ENCODE measurements around the gene ALK.

The ALK gene

GRCh38 chr2:29879456-29879855, 41.9 kb downstream of the ALK start:
- no peaks in the 10 kb centered on the region for H3K36me3 Mint-ChIP-seq (ENCODE audit: low read depth)
- no peak overlapping the region for H3K27ac Mint-ChIP-seq
- no peak overlapping the region for H3K4me3 Mint-ChIP-seq
- H3K4me1 Mint-ChIP-seq (ENCODE audit: low read depth), result no peaks in the 10 kb centered on the region
- H3K27me3 Mint-ChIP-seq (ENCODE audit: low read depth), result no peaks in the 10 kb centered on the region
- H3K9me3 Mint-ChIP-seq, result no peaks in the 10 kb centered on the region

DNA sequence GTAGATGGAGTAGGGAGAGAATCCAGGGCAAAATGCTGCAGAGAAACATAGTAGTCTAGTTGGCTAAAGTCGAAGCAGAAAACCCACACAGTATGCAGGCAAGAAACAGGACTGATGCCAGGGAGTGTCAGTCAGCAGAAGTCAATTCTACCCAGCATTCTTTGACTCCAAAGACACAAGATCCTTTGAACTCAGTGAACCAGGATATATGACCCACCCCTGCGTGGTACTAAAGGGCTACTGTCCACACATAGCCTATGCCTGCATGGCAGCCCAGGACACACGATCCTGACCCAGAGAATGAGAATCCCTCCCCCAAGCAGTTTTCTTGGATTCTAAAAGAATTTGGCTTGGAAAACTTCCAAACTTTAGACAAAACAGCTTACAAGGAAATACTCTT, 42.5 kb downstream of the ALK start:
- Mint-ChIP-seq H3K9me3 (no peaks in the 10 kb centered on the region), H3K27me3 (ENCODE audit: low read depth) (no peaks in the 10 kb centered on the region), H3K27ac (no peak overlapping the region), H3K36me3 (ENCODE audit: low read depth) (no peaks in the 10 kb centered on the region), H3K4me3 (no peak overlapping the region), H3K4me1 (ENCODE audit: low read depth) (no peaks in the 10 kb centered on the region)

DNA sequence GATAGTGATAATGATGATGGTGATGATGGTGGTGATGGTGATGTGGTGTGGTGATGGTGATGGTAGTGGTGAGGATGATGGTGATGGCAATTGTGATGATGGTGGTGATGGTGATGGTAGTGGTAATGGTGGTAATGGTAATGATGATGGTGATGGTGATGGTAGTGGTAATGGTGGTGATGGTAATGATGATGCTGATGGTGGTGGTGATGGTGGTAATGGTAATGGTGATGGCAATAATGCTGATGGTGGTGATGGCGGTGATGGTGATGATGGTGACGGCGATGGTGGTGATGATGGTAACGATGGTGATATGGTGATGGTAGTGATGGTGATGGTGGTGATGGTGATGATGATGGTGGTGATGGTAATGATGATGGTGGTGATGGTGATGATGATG, 45.0 kb downstream of the ALK start:
- Mint-ChIP-seq H3K9me3 (no peaks in the 10 kb centered on the region), H3K4me3 (no peak overlapping the region), H3K36me3 (ENCODE audit: low read depth) (no peaks in the 10 kb centered on the region), H3K27me3 (ENCODE audit: low read depth) (no peaks in the 10 kb centered on the region), H3K27ac (no peak overlapping the region), H3K4me1 (ENCODE audit: low read depth) (no peaks in the 10 kb centered on the region)

DNA sequence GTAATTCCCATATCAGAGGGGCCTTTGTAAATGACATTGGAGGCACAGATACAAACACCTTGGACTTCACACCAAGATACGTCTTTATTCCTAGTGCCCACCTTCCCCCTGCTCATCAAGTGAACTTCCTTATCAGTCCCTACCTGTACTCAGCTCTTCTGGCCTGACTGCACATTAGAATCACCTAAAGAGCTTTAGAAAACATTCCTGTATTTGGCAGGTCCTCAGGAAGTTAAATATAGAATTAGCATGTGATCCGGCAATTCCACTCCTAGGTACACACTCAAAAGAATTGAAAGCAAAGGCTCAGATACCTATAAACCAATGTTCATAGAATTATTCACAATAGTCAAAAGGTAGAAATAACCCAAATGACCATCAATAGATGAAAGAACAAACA, 46.6 kb downstream of the ALK start:
- H3K4me1 Mint-ChIP-seq (ENCODE audit: low read depth), result no peaks in the 10 kb centered on the region
- no peaks in the 10 kb centered on the region for H3K27me3 Mint-ChIP-seq (ENCODE audit: low read depth)
- no peak overlapping the region for H3K4me3 Mint-ChIP-seq
- H3K27ac Mint-ChIP-seq, result no peak overlapping the region
- no peaks in the 10 kb centered on the region for H3K9me3 Mint-ChIP-seq
- no peaks in the 10 kb centered on the region for H3K36me3 Mint-ChIP-seq (ENCODE audit: low read depth)

- no peaks in the 10 kb centered on the region for H3K4me1 Mint-ChIP-seq (ENCODE audit: low read depth)
- no peak overlapping the region for H3K27ac Mint-ChIP-seq
- no peak overlapping the region for H3K4me3 Mint-ChIP-seq
- no peaks in the 10 kb centered on the region for H3K27me3 Mint-ChIP-seq (ENCODE audit: low read depth)
- no peaks in the 10 kb centered on the region for H3K36me3 Mint-ChIP-seq (ENCODE audit: low read depth)
- no peaks in the 10 kb centered on the region for H3K9me3 Mint-ChIP-seq
Measured at GRCh38 chr2:29872870-29873269, 48.5 kb downstream of the ALK start.

- Mint-ChIP-seq H3K9me3 (no peaks in the 10 kb centered on the region), H3K27me3 (ENCODE audit: low read depth) (no peaks in the 10 kb centered on the region), H3K27ac (no peak overlapping the region)
Measured at GRCh38 chr2:29871541-29871940, 49.8 kb downstream of the ALK start.

DNA sequence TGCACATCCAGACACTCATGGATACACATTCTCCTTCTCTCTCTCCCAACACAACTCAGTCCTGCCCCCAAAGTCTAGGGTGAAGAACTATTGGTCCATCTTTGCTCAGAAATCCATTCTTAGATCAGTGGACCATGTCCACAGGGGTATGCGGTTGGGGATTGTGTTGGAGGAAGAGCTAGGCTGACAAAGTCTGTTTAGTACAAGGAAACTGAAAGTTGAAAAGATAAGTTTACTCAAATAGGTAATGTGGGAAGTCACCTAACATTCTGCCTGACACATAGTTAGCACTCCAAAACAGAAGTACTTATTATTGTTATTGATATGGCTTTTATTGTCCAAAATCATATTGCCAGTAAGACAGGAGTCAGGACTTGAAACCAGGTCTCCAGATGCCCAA, 55.9 kb downstream of the ALK start:
- no peaks in the 10 kb centered on the region for H3K36me3 Mint-ChIP-seq (ENCODE audit: low read depth)
- no peak overlapping the region for H3K27ac Mint-ChIP-seq
- H3K4me1 Mint-ChIP-seq (ENCODE audit: low read depth), result no peaks in the 10 kb centered on the region
- H3K9me3 Mint-ChIP-seq, result no peaks in the 10 kb centered on the region
- no peak overlapping the region for H3K4me3 Mint-ChIP-seq
- peaks cover 19% of the 10 kb centered on the region for H3K27me3 Mint-ChIP-seq (ENCODE audit: low read depth)

More at GRCh38 chr2:29871541-29871940, 49.8 kb downstream of the ALK start:
- Mint-ChIP-seq H3K4me3 (no peak overlapping the region), H3K36me3 (ENCODE audit: low read depth) (no peaks in the 10 kb centered on the region), H3K4me1 (ENCODE audit: low read depth) (no peaks in the 10 kb centered on the region)

DNA sequence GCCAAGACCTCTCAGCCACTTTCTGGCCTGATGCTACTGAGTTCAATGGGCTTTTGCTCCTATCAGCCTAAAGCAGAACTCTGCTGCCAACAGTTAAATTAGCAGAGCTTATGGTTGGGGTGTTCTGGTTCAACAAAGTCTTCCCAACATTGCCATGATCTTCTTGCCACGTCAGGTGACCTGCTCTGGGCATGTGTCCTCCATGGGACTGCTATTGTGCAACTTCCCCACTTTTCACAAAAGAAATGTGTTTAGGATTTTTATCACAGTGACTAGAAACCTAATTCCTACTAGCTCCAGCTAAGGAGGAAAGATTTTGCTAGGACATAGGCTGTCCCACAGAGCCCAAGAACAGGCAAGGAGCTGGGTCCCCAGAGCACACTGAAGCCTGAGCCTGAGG, 56.4 kb downstream of the ALK start:
- Mint-ChIP-seq H3K9me3 (no peaks in the 10 kb centered on the region), H3K27ac (no peak overlapping the region), H3K36me3 (ENCODE audit: low read depth) (no peaks in the 10 kb centered on the region), H3K4me1 (ENCODE audit: low read depth) (no peaks in the 10 kb centered on the region), H3K27me3 (ENCODE audit: low read depth) (peaks cover 23% of the 10 kb centered on the region), H3K4me3 (no peak overlapping the region)

DNA sequence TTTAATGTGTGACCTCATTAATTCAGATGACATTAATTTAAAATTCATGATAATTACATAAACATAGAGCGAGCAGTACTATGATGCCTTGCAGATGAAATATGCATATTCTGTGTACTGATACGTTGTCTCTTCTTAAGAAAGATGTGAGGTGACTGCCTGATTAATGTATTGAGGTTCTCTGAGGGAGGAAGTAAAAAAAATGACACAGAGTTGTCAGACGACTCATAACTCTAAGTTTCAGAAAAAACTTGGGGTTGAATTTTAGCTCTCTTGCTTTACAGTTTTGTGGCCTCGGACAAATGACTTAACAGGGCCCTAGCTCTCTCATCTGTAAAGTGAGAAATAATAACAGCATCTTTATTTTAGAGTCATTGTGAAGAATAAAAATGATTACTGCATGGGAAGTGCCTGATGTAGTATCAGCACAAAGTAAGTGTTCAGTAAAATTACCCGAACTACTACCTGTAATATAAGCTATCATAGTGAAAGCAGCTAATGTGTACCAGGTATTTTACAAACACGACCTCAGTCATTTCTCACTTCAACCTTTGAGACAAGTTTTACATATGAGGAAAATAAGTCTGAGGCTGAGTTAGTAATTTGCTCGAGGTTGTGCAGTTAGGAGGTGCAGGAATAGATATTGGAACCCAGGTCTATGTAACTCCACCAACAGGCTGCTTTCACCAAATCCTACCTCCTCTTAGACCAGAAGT, 65.3 kb downstream of the ALK start:
- Mint-ChIP-seq H3K27me3 (ENCODE audit: low read depth) (peaks cover 14% of the 10 kb centered on the region), H3K36me3 (ENCODE audit: low read depth) (no peaks in the 10 kb centered on the region), H3K9me3 (no peaks in the 10 kb centered on the region), H3K27ac (no peak overlapping the region), H3K4me3 (no peak overlapping the region), H3K4me1 (ENCODE audit: low read depth) (no peaks in the 10 kb centered on the region)

GRCh38 chr2:29850794-29851193, 70.6 kb downstream of the ALK start:
- no peaks in the 10 kb centered on the region for H3K27me3 Mint-ChIP-seq (ENCODE audit: low read depth)
- no peaks in the 10 kb centered on the region for H3K4me1 Mint-ChIP-seq (ENCODE audit: low read depth)
- no peaks in the 10 kb centered on the region for H3K9me3 Mint-ChIP-seq
- no peaks in the 10 kb centered on the region for H3K36me3 Mint-ChIP-seq (ENCODE audit: low read depth)
- no peak overlapping the region for H3K4me3 Mint-ChIP-seq
- H3K27ac Mint-ChIP-seq, result no peak overlapping the region

- Mint-ChIP-seq H3K36me3 (ENCODE audit: low read depth) (no peaks in the 10 kb centered on the region), H3K27ac (no peak overlapping the region), H3K4me3 (no peak overlapping the region), H3K4me1 (ENCODE audit: low read depth) (no peaks in the 10 kb centered on the region), H3K9me3 (no peaks in the 10 kb centered on the region), H3K27me3 (ENCODE audit: low read depth) (no peaks in the 10 kb centered on the region)
Measured at GRCh38 chr2:29848566-29849310, 72.6 kb downstream of the ALK start.

GRCh38 chr2:29847886-29848285, 73.5 kb downstream of the ALK start:
- H3K36me3 Mint-ChIP-seq (ENCODE audit: low read depth), result no peaks in the 10 kb centered on the region
- no peaks in the 10 kb centered on the region for H3K9me3 Mint-ChIP-seq
- no peaks in the 10 kb centered on the region for H3K4me1 Mint-ChIP-seq (ENCODE audit: low read depth)
- no peak overlapping the region for H3K27ac Mint-ChIP-seq
- H3K4me3 Mint-ChIP-seq, result no peak overlapping the region
- H3K27me3 Mint-ChIP-seq (ENCODE audit: low read depth), result no peaks in the 10 kb centered on the region

DNA sequence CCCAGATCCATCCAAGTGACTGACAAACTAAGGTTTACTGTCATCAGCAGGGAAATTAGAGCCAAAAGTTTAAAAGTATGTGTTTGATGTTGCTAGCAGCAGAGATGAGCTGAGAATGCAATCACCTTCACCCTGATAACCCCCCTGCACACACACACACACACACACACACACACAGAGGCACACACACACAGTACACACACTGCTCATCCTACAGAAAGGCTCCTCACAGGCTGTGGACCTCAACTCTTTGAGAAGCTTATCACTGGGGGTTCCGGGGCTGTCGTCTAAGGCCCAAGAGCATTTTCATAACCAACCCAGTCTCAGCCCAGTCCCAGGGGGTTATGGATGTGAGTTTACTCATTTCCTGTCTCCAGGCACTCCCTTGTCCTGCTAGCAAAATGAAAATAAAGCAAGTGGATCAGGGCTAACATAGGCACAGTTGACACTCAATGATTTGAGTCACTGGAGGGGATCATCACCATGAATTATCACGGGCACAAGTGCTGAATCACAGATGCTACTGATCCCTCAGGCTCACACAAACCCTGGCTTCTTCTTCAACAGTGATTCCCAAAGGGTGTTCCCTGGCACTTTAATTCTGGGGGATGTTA, 76.6 kb downstream of the ALK start:
- Mint-ChIP-seq H3K4me1 (ENCODE audit: low read depth) (no peaks in the 10 kb centered on the region), H3K27ac (no peak overlapping the region), H3K4me3 (no peak overlapping the region), H3K27me3 (ENCODE audit: low read depth) (no peaks in the 10 kb centered on the region), H3K9me3 (no peaks in the 10 kb centered on the region), H3K36me3 (ENCODE audit: low read depth) (no peaks in the 10 kb centered on the region)

DNA sequence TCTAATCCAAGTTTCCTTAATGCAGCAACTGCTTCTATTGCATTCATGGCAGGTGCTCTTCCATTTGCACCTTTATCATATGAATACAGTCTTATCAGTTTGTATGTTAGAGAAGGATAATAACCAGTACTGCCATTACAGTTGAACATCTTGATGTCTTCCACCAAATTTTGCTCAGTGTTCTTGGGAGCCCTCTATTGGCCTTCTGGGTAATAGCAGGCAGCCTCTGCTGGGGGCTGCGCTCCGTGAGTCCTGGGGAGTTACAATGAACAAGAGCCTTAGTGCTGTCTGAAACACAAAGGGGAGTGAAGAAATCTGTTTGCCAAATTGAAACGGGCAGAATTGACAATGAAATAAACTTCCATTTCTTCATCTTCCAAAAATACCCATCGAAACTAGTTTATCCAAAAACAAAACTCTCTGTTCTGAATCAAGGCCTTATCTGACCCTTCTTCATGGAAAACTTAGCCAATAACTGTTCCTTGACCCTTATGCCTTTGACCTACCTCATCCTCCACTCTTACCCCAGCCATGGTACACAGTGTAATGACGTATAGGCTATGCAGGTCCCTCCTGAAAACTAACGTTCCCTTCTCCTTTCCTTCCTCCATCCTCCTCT, 79.9 kb downstream of the ALK start:
- Mint-ChIP-seq H3K36me3 (ENCODE audit: low read depth) (no peaks in the 10 kb centered on the region), H3K27me3 (ENCODE audit: low read depth) (no peaks in the 10 kb centered on the region), H3K4me3 (no peak overlapping the region), H3K9me3 (peaks cover 13% of the 10 kb centered on the region), H3K4me1 (ENCODE audit: low read depth) (no peaks in the 10 kb centered on the region), H3K27ac (no peak overlapping the region)

DNA sequence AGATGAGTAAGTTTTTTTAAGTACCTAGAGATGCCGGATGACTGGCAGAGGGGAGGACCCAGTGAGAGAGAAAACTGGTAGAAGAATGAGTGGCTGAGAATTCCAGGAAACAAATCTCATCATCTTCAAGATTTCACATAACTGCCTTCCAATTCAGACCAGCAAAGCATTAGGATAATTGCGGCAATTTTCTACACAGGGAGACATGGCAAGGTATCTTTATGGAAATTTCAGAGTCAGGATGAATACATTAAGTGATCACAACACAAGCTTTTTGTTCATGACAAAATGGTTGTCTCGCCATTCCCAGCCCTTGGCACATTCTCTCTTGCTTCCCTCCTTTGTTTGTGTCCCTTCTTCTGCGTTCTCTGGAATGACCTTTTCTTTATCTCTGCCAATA, 82.1 kb downstream of the ALK start:
- Mint-ChIP-seq H3K9me3 (peaks cover 13% of the 10 kb centered on the region), H3K27me3 (ENCODE audit: low read depth) (no peaks in the 10 kb centered on the region), H3K36me3 (ENCODE audit: low read depth) (no peaks in the 10 kb centered on the region), H3K27ac (no peak overlapping the region), H3K4me3 (no peak overlapping the region), H3K4me1 (ENCODE audit: low read depth) (no peaks in the 10 kb centered on the region)
